ENCODE results near the gene SLC44A4. TPM values are rescaled to one million over a fixed set of nuclear protein-coding genes. Genes with fewer than 3 reads are reported as not detected.

SLC44A4 gene
- total and polyA plus RNA-seq, 9 of the 15 experiments (the other 6 are each of a cell fraction or from before 2014, with no cell fraction given): 7.9 to 18.6 (median 11.2) TPM

DNA sequence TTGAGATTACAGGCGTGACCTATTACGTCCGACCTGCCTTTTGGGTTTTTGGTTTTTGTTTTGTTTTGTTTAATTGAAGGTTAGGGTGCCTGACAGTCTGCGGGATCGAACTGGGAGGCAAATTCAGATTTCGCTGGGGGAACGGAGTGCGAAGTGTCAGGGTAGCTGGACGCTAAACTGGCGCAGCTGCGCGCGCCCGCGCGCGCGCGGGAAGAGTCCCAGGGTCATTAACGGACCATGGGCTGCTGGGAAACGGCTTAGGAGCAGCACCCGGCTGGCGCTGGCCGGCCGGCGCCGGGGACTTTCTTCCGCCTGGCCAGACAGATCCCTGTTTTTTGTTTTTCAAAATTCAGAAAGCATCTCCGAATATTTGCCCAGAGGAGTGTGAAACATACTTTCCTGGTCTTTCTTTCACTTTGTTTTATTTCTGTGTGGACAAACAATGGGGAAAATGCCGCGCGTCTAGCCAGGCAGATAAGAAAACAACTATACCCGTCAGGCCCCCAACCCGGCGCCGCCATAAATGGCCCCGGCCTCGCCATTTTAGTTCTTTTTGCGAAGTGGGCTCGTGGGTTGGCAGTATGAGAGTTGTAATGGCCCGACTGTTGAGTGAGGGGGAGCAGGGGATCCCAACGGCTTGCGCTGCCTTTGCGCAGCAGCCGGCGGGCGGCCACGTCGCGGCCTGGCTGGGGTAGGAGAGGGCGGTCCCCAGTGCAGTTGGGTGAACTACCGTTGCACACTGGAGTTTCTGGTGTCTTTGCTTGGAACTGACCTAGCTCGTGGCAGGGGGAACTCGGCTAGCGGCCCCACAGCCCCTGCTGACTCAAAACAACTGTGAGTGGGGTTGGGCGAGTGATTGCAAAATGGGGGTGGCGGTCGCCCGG, 44.2 kb downstream of the SLC44A4 start (continued):
- TF ChIP-seq MEIS2 (IDR thresholded peaks at IDR 0.05; ENCODE audit: partially characterized antibody) (peak; percentile 79), DDX20 (tag; IDR thresholded peaks at IDR 0.05; ENCODE audit: low read depth) (peak; percentile 71), MEF2A (IDR thresholded peaks at IDR 0.05; ENCODE audit: control insufficient read depth, low read depth, low read length) (no peak), POLR2AphosphoS2 (IDR thresholded peaks at IDR 0.05; ENCODE audit: low read length) (peak; percentile 92), CHCHD3 (CRISPR knock-in tag; IDR thresholded peaks at IDR 0.05) (peak; percentile 96), HIVEP1 (CRISPR knock-in tag; IDR thresholded peaks at IDR 0.05) (peak; percentile 89), ZNF57 (CRISPR knock-in tag; IDR thresholded peaks at IDR 0.05) (peak; percentile 79; the same call in 1 of the 2 replicates), NCOA4 (IDR thresholded peaks at IDR 0.05; ENCODE audit: partially characterized antibody) (no peak), NRF1 (conservative IDR thresholded peaks at IDR 0.05 in 1 of 2, IDR thresholded peaks at IDR 0.05 in 1 of 2) (peak; percentile 96), SMAD4 (CRISPR knock-in tag; conservative IDR thresholded peaks at IDR 0.05) (peak; percentile 97), PCBP2 (IDR thresholded peaks at IDR 0.05; ENCODE audit: low read depth, low read length, poor library complexity, severe bottlenecking) (no peak), TBP (optimal IDR thresholded peaks at IDR 0.05; ENCODE audit: low read depth, low read length) (no peak), TCF7L2 (IDR thresholded peaks at IDR 0.05; ENCODE audit: low read depth, low read length) (no peak; the same call in 1 of the 2 replicates), MCM2 (IDR thresholded peaks at IDR 0.05; ENCODE audit: low read depth) (no peak), RBM14 (IDR thresholded peaks at IDR 0.05; ENCODE audit: borderline replicate concordance, insufficient read depth, low read depth, low read length) (peak; percentile 99; the same call in 1 of the 2 replicates), SMARCC2 (IDR thresholded peaks at IDR 0.05; ENCODE audit: low read depth) (peak; percentile 64), POU5F1 (IDR thresholded peaks at IDR 0.05; ENCODE audit: borderline replicate concordance, low read depth, low read length, partially characterized antibody) (peak; percentile 33), MYNN (IDR thresholded peaks at IDR 0.05) (peak; percentile 43), MYNN (CRISPR knock-in tag; IDR thresholded peaks at IDR 0.05) (no peak), LEF1 (IDR thresholded peaks at IDR 0.05) (peak; percentile 96), KLF6 (CRISPR knock-in tag; IDR thresholded peaks at IDR 0.05; ENCODE audit: borderline replicate concordance) (no peak; the same call in 1 of the 2 replicates)
- TF ChIP-seq, protein P1, sequence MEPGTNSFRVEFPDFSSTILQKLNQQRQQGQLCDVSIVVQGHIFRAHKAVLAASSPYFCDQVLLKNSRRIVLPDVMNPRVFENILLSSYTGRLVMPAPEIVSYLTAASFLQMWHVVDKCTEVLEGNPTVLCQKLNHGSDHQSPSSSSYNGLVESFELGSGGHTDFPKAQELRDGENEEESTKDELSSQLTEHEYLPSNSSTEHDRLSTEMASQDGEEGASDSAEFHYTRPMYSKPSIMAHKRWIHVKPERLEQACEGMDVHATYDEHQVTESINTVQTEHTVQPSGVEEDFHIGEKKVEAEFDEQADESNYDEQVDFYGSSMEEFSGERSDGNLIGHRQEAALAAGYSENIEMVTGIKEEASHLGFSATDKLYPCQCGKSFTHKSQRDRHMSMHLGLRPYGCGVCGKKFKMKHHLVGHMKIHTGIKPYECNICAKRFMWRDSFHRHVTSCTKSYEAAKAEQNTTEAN (CRISPR knock-in tag; IDR thresholded peaks at IDR 0.05): 0 out of 2 replicates have a peak, but pooled peaks have one; percentile 12
- TF ChIP-seq, protein P2, sequence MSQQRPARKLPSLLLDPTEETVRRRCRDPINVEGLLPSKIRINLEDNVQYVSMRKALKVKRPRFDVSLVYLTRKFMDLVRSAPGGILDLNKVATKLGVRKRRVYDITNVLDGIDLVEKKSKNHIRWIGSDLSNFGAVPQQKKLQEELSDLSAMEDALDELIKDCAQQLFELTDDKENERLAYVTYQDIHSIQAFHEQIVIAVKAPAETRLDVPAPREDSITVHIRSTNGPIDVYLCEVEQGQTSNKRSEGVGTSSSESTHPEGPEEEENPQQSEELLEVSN (IDR thresholded peaks at IDR 0.05; ENCODE audit: borderline replicate concordance in 1 of 2, extremely low read depth in 1 of 2, insufficient read depth in 1 of 2, insufficient read length in 1 of 2, low read depth in 1 of 2, low read length in 1 of 2, poor library complexity in 1 of 2, severe bottlenecking in 1 of 2): peak; percentile 98 to 99
- TF ChIP-seq, protein P3, sequence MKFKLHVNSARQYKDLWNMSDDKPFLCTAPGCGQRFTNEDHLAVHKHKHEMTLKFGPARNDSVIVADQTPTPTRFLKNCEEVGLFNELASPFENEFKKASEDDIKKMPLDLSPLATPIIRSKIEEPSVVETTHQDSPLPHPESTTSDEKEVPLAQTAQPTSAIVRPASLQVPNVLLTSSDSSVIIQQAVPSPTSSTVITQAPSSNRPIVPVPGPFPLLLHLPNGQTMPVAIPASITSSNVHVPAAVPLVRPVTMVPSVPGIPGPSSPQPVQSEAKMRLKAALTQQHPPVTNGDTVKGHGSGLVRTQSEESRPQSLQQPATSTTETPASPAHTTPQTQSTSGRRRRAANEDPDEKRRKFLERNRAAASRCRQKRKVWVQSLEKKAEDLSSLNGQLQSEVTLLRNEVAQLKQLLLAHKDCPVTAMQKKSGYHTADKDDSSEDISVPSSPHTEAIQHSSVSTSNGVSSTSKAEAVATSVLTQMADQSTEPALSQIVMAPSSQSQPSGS (CRISPR knock-in tag; IDR thresholded peaks at IDR 0.05): no peak
